NCI-H526 (cell line): Measurements from ENCODE around the gene AGGF1.
"Not testable (repeated sequence)": the region's sequence is repeated elsewhere in the genome, so short reads cannot be mapped to it uniquely, and the experiment has no call there.

Source experiments
- DNase-seq, 2 experiments: peaks; one replicate each; lab custom pipeline; 2025; lab: John Stamatoyannopoulos, UW

AGGF1 gene

GRCh38 chr5:77022511-77023417 is 7.4 kb upstream of the AGGF1 start:
- no peak for DNase-seq

- DNase-seq = no peak
Observed at GRCh38 chr5:77024490-77024889, 5.7 kb upstream of the AGGF1 start.

GRCh38 chr5:77028631-77029375 is 1.4 kb upstream of the AGGF1 start:
- DNase-seq = no peak

GRCh38 chr5:77029376-77029885 is 773 bp upstream of the AGGF1 start:
- no peak for DNase-seq

- DNase-seq = no peak
Observed at GRCh38 chr5:77031891-77032290, 1.7 kb downstream of the AGGF1 start.

GRCh38 chr5:77032635-77033034 is 2.4 kb downstream of the AGGF1 start:
- no peak for DNase-seq

- DNase-seq = no peak
Observed at GRCh38 chr5:77033338-77033737, 3.1 kb downstream of the AGGF1 start.

- DNase-seq = no peak
Observed at GRCh38 chr5:77035950-77036349, 5.7 kb downstream of the AGGF1 start.

- DNase-seq = no peak
Observed at GRCh38 chr5:77046416-77047073, 16.3 kb downstream of the AGGF1 start.

GRCh38 chr5:77064040-77064439 is 33.8 kb downstream of the AGGF1 start:
- no peak for DNase-seq

GRCh38 chr5:77065256-77065655 is 35.1 kb downstream of the AGGF1 start:
- no peak for DNase-seq

GRCh38 chr5:77066184-77066583 is 36.0 kb downstream of the AGGF1 start:
- DNase-seq = no peak

GRCh38 chr5:77066823-77067442 is 36.7 kb downstream of the AGGF1 start:
- no peak for DNase-seq

GRCh38 chr5:77073667-77074066 is 43.5 kb downstream of the AGGF1 start:
- no peak for DNase-seq

- no peak for DNase-seq
Observed at GRCh38 chr5:77074745-77075144, 44.5 kb downstream of the AGGF1 start.

GRCh38 chr5:77076961-77077828 is 47.0 kb downstream of the AGGF1 start:
- peak; percentile 41 to 79 for DNase-seq

GRCh38 chr5:77077829-77078176 is 47.6 kb downstream of the AGGF1 start:
- DNase-seq = no peak

- DNase-seq = not testable (repeated sequence)
Observed at GRCh38 chr5:77080479-77080878, 50.3 kb downstream of the AGGF1 start.

GRCh38 chr5:77080905-77081304 is 50.7 kb downstream of the AGGF1 start:
- no peak for DNase-seq

- no peak for DNase-seq
Observed at GRCh38 chr5:77082280-77082679, 52.1 kb downstream of the AGGF1 start.

GRCh38 chr5:77083088-77083487 is 52.9 kb downstream of the AGGF1 start:
- DNase-seq = no peak
